ENCODE results near the gene OSBPL9. TPM values are rescaled to one million over a fixed set of nuclear protein-coding genes. Genes with fewer than 3 reads are reported as not detected.
"Not testable (repeated sequence)": the region's sequence is repeated elsewhere in the genome, so short reads cannot be mapped to it uniquely, and the experiment has no call there.

The OSBPL9 gene
- total RNA-seq, 8 experiments from 2014 or later, result 76.6 to 116 (median 106) TPM

DNA sequence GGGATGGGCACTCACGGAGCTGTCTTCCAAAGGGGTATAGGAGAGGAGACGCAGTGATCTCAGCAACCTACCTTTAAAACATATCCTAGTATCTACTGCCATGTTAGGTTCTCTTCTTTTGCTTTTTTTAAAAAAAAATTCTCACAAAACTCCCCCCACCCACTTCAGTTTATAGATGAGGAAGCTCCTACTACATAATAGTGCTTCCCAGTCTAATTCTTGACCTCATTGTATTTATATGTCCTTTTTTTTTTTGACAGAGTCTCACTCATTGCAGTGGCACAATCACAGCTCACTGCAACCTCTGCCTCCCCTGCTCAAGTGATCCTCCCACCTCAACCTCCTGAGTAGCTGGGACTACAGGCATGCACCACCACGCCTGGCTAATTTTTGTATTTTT lies 99.9 kb downstream of the OSBPL9 start:
- no peak overlapping the region for H3K4me3 ChIP-seq
- H3K4me1 ChIP-seq (replicated peaks in 1 of 2), result no peaks in the 10 kb centered on the region
- WGBS, 10 experiments, result 88 to 100% (median 96%) methylated on average over 1 to 3 of the region's 3 CpGs; no CpG with 5 or more reads in 1 of the 10 experiments
- in situ Hi-C loops (cut with MboI; ENCODE audit: low pct_unique_long_range_greater_than_20kb in 2 of 9, low sequenced_read_pairs in 9 of 9, unreplicated experiment in 9 of 9), result no loop called here
- no peak overlapping the region for H3K27ac ChIP-seq
- ATAC-seq (replicated peaks in 6 of 8), result no peak

DNA sequence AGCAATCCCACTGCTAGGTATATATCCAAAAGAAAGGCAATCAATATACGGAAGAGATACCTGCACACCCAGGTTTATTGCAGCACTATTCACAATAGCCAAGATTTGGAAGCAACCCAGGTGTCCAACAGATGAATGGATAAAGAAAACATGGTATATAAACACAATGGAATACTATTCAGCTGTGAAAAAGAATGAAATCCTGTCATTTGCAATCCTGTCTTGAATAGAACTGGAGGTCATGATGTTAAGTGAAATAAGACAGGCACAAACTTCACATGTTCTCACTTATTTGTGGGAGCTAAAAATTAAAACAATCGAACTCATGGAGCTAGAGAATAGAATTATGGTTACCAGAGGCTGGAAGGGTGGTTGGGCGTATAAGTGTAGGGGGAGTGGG lies 101.0 kb downstream of the OSBPL9 start:
- WGBS, 10 experiments, result 83 to 100% (median 94%) methylated on average over 2 to 3 of the region's 3 CpGs
- no peak for ATAC-seq (replicated peaks in 6 of 8)
- Histone ChIP-seq H3K27ac (no peak overlapping the region), H3K4me1 (replicated peaks in 1 of 2) (no peaks in the 10 kb centered on the region), H3K4me3 (no peak overlapping the region)
- in situ Hi-C loops (cut with MboI; ENCODE audit: low pct_unique_long_range_greater_than_20kb in 2 of 9, low sequenced_read_pairs in 9 of 9, unreplicated experiment in 9 of 9), result no loop called here

DNA sequence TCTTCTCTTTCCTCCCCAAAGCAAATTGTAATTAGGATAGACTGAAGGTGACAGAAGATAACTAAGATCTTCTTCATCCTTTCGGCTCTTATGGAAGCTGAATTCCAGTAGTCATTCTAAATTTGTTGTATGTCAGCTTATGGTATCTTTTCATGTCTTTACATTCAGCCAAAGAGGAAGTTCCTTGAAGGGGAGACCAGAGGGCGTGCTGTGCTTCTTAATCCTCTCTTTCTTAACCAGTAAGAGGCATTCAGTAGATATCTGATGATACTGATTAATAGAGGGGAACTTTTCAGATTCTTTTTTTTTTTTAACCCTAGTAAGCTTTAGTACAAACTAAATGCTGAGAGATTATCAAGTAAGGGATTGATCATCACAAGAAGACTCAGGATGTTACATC lies 102.3 kb downstream of the OSBPL9 start:
- ATAC-seq (replicated peaks in 6 of 8), result no peak
- Histone ChIP-seq H3K4me1 (replicated peaks in 1 of 2) (no peaks in the 10 kb centered on the region), H3K4me3 (no peak overlapping the region), H3K27ac (no peak overlapping the region)
- in situ Hi-C loops (cut with MboI; ENCODE audit: low pct_unique_long_range_greater_than_20kb in 2 of 9, low sequenced_read_pairs in 9 of 9, unreplicated experiment in 9 of 9), result no loop called here
- WGBS, 10 experiments, result 80 to 100% (median 91%) methylated on average over 1 to 2 of the region's 2 CpGs; no CpG with 5 or more reads in 2 of the 10 experiments

DNA sequence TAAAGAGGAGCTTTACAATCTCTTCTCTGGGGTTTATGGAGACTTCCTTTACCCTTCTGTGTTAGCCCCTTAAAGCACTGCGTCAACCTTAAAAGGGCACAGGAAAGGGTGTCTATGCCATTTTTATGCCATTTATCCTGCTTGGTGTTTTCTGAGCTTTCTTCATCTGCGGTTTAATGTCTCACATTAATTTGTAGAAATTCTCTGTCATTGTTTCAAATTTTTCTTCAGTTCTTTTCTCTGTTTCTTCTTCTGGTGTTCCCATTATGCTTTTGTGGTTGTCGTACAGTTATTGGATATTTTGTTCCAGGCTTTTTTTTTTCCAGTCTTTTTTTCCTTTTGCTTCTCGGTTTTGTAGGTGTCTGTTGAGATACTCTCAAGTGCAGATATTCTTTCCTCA lies 107.9 kb downstream of the OSBPL9 start:
- WGBS, 10 experiments, result 80 to 96% (median 92%) methylated on average over 3 to 4 of the region's 4 CpGs
- in situ Hi-C loops (cut with MboI; ENCODE audit: low pct_unique_long_range_greater_than_20kb in 2 of 9, low sequenced_read_pairs in 9 of 9, unreplicated experiment in 9 of 9), result no loop called here
- Histone ChIP-seq H3K27ac (no peak overlapping the region), H3K4me3 (no peak overlapping the region), H3K4me1 (replicated peaks in 1 of 2) (peaks cover 5% of the 10 kb centered on the region in 2 donors)
- ATAC-seq (replicated peaks in 6 of 8), result no peak

DNA sequence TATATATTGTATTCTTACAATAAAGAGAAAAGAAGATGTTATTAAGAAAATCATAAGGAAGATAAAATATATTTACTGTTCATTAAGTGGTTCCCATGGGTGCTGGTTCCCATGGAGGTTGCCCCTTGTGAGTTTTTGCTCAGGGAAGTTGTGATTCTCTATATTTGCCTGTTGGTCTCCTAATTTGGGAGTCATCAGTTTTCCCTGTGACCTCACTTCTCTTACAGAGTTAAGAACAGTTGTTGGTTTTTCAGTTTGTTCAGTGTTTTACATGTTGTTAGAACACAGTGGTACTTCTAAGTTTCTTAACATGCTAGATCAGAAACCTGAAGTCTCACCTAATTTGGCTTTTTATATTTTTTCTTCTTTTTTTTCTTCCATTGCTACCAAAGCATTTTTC lies 109.2 kb downstream of the OSBPL9 start:
- H3K4me1 ChIP-seq (replicated peaks in 1 of 2), result peaks cover 5 to 12% of the 10 kb centered on the region in 2 donors
- in situ Hi-C loops (cut with MboI; ENCODE audit: low pct_unique_long_range_greater_than_20kb in 2 of 9, low sequenced_read_pairs in 9 of 9, unreplicated experiment in 9 of 9), result no loop called here
- ATAC-seq (replicated peaks in 6 of 8), result no peak
- no peak overlapping the region for H3K27ac ChIP-seq
- H3K4me3 ChIP-seq, result no peak overlapping the region

DNA sequence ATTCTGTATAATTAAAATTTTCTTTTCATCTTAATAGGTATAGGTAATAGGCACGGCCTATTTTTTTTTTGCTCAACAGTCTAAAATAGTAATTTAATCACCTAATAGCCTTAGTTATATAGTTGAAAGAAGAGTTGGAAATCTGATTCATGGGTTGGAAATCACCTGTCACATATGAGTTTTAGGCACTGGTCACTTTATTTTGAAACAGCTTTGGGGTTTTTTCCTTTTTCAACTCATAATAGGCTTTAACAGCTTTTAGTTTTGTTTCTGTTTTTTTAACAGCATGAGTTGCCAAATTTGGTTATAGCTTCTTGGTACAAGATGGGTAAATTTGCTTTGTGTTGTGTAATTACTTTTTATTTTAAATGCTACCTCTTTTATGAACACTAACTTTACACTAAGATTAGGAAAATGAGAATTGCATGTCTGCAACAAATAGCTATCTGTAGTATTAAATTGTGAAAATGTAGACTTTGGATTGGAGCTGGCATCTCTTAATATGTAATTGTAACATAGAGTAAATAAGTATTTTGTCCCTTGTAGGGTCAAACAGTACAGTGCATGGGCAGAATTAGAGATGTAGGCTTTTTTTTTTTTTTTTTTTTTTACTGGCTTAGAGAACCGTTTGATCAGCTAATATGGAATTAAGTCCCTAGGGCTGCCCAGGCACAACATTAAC lies 109.8 kb downstream of the OSBPL9 start:
- H3K4me1 ChIP-seq (replicated peaks in 1 of 2), result peaks cover 5 to 13% of the 10 kb centered on the region in 2 donors
- no peak overlapping the region for H3K27ac ChIP-seq
- 79 to 100% (median 93%) methylated on average over 1 to 2 of the region's 2 CpGs; no CpG with 5 or more reads in 1 of the 10 experiments for WGBS, 10 experiments
- in situ Hi-C loops (cut with MboI; ENCODE audit: low pct_unique_long_range_greater_than_20kb in 2 of 9, low sequenced_read_pairs in 9 of 9, unreplicated experiment in 9 of 9), result no loop called here
- ATAC-seq (replicated peaks in 6 of 8), result no peak
- H3K4me3 ChIP-seq, result no peak overlapping the region

DNA sequence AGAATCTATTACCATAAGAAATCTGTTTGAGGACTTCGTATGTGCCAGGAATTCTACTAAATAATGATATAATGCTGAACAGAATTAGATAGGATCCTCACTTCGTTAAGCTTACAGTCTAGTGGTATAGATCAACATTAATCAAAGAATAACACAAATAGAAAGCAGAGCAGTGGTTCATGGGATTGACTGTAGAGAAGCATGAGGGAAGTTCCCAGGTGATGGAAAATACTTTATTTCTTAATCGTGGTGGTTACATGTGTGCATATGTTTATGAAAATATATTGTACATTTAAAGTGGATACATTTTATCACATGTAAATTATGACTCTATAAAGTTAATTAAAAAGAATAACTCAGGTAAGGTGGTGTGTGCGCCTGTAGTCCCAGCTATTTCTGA lies 110.5 kb downstream of the OSBPL9 start:
- 77 to 96% (median 87%) methylated on average over 3 to 4 of the region's 4 CpGs for WGBS, 10 experiments
- no peak overlapping the region for H3K27ac ChIP-seq
- in situ Hi-C loops (cut with MboI; ENCODE audit: low pct_unique_long_range_greater_than_20kb in 2 of 9, low sequenced_read_pairs in 9 of 9, unreplicated experiment in 9 of 9), result no loop called here
- ATAC-seq (replicated peaks in 6 of 8), result no peak
- peaks cover 5 to 13% of the 10 kb centered on the region in 2 donors for H3K4me1 ChIP-seq (replicated peaks in 1 of 2)
- H3K4me3 ChIP-seq, result no peak overlapping the region

DNA sequence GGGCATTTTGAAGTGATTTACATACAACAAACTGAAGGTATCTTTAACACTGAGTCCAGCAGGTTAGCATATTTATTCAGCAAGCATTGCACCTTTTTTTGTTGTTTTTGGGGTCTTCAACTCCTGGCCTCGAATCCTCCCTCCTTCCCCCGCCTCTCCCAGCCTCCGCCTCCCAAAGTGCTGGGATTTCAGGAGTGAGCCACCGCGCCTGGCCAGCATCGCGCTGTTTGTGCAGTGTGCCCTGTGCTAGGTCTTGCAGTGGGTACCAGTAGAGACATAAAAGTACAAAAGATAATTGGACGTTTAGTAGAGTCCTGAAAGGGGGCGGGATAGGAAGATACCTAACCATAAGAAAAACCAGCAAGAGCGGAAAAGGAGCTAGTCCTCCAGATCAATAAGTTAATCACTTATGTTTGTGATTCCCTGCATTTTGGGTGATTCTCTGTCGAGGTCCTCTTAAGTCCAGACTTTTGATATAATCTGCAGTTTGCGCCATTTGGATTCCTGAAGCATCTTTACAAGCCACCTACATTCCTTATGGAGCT lies 111.8 kb downstream of the OSBPL9 start:
- peak overlapping the region in 1 of 2 donors; percentile 86 for H3K27ac ChIP-seq

DNA sequence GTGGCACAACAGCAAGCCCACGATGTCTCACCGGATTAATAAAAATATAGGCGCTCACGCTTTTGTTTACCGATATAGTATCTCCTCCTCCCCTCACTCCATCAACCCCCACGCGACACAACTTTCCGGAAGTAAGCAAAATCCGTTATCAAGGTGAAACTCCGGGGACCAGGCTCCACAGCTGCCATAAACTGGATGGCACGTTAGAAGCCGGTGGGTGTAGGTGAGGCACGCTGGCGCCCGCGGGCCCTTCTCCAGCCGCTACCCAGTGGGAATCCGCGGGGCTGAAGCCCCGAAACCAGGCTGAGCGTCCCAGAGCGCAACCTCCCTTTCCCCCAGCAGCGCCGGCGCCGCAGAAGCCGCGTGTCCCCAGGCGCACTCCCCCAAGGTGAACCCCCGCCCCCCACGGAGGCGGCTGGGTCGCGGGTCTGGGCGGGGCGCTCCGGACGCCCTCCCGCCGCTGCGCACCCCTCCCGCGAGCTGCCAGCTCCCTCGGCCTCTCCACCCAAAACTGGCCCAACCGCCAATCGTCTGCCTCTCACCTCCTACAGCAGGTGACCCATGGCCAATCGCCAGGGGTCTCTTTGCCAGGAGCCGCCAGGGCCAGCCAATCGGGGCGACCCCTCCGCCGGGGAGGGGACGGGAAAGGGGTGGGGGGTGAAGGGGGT lies 112.4 kb downstream of the OSBPL9 start:
- in situ Hi-C loops (cut with MboI; ENCODE audit: low pct_unique_long_range_greater_than_20kb in 2 of 9, low sequenced_read_pairs in 9 of 9, unreplicated experiment in 9 of 9), result no loop called here
- peak; percentile 85 to 98 (median 96) for ATAC-seq (replicated peaks in 6 of 8)
- Histone ChIP-seq H3K27ac (peak overlapping the region; percentile 5 to 86), H3K4me1 (replicated peaks in 1 of 2) (peaks cover 5 to 13% of the 10 kb centered on the region in 2 donors), H3K4me3 (peak overlapping the region; percentile 61 to 88 (median 76))
- WGBS, 10 experiments, result 0 to 7% (median 0%) methylated on average over 2 to 15 of the region's 53 CpGs; no CpG with 5 or more reads in 2 of the 10 experiments

More for the DNA sequence above, 111.8 kb downstream of the OSBPL9 start:
- Histone ChIP-seq H3K4me3 (peak overlapping the region; percentile 61 to 88 (median 76)), H3K4me1 (replicated peaks in 1 of 2) (peaks cover 5 to 13% of the 10 kb centered on the region in 2 donors)
- in situ Hi-C loops (cut with MboI; ENCODE audit: low pct_unique_long_range_greater_than_20kb in 2 of 9, low sequenced_read_pairs in 9 of 9, unreplicated experiment in 9 of 9), result no loop called here
- no peak for ATAC-seq (replicated peaks in 6 of 8)
- WGBS, 10 experiments, result 6 to 92% (median 24%) methylated on average over 1 to 12 of the region's 12 CpGs; no CpG with 5 or more reads in 2 of the 10 experiments

DNA sequence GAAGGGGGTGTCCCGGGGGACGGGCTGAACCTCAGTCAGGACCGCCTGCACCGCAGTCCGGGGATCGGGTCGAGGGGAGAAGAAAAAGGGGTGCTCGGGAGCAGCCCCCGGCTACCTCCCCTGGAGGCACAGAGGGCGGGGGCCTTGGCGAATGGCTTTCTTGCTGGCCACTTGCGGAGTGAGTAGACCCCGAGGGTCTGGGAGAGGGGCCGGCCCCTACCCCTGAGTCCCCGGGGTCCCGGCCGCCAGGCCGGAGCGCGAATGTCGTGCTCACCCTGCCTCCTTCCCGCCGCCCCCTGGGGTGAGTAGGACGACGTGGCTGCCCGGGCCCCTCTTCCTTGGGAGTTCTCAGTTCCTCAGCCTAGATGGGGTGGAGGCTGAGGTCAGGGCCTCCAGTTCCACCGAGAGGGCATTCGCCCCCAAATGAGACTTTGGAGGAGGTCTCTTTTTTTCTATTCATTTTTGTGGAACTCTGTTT lies 113.0 kb downstream of the OSBPL9 start:
- whole genome bisulfite sequencing, 10 experiments, result 0% methylated on average over 1 to 3 of the region's 28 CpGs; no CpG with 5 or more reads in 5 of the 10 experiments
- Histone ChIP-seq H3K4me1 (replicated peaks in 1 of 2) (peaks cover 5 to 13% of the 10 kb centered on the region in 2 donors), H3K27ac (peak overlapping the region; percentile 31 to 86), H3K4me3 (peak overlapping the region; percentile 61 to 88 (median 76))
- in situ Hi-C loops (cut with MboI; ENCODE audit: low pct_unique_long_range_greater_than_20kb in 2 of 9, low sequenced_read_pairs in 9 of 9, unreplicated experiment in 9 of 9), result no loop called here
- ATAC-seq (replicated peaks in 6 of 8), result peak; percentile 27 to 78 (median 68)

DNA sequence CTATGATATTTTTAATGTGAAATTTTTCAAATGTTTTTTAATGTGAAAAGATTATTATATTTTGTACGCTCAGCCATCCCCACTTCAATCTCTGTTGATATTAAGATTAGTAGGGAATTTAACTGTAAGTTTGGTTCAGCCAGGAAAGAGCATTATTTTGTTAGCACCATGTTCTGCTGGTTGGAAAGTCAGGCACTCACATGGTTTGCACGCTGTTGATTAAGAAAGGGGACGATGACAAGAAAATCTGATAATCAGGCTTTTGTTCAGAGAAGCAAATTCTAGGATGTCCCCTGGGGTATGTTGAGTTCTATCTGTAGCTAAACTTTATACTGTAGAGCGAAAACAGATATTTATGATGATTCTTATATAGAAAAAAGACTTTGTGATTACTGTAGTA lies 115.1 kb downstream of the OSBPL9 start:
- H3K27ac ChIP-seq, result no peak overlapping the region
- ATAC-seq (replicated peaks in 6 of 8), result no peak
- H3K4me1 ChIP-seq (replicated peaks in 1 of 2), result peaks cover 8 to 13% of the 10 kb centered on the region in 2 donors
- 92 to 100% (median 96%) methylated on average over 3 to 4 of the region's 4 CpGs for WGBS, 10 experiments
- in situ Hi-C loops (cut with MboI; ENCODE audit: low pct_unique_long_range_greater_than_20kb in 2 of 9, low sequenced_read_pairs in 9 of 9, unreplicated experiment in 9 of 9), result no loop called here
- no peak overlapping the region for H3K4me3 ChIP-seq

DNA sequence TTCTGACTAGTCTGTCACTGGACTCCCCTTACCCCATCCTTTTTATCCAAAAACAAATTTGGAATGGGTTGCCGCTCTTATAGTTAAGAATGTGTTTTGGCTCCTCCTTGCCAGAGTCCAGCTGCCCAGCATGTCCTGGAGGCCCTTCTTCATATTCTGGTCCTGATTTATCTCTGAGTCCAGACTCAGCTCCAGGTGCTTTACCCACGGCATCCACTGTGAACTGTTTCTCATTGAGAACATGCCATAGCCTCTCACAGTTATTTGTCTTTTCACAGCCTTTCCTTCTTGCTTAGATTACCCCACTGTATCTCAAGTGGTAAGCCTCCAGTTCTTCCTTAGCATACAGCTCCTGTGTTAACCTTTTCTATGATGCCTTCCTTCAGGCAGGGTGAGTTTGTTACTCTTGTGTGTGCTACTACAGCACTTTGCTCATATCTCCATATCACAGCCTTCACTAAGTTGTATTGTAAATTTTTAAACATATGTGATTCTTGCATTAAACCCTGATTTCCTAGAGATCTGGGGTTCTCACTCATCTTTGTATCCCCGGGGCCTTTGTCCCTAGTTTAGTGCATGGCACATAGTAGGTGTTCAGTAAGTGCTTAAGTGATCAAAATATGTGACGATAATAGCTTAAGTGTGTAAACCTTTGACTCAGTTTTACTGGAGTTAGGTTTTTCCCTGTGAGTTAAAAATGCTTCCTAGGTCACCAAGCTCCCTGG lies 116.0 kb downstream of the OSBPL9 start:
- no peak overlapping the region for H3K27ac ChIP-seq
- in situ Hi-C loops (cut with MboI; ENCODE audit: low pct_unique_long_range_greater_than_20kb in 2 of 9, low sequenced_read_pairs in 9 of 9, unreplicated experiment in 9 of 9), result no loop called here
- H3K4me3 ChIP-seq, result no peak overlapping the region
- no peak for ATAC-seq (replicated peaks in 6 of 8)
- peaks cover 13 to 14% of the 10 kb centered on the region in 2 donors for H3K4me1 ChIP-seq (replicated peaks in 1 of 2)
- 90 to 100% (median 97%) methylated on average over 1 to 4 of the region's 4 CpGs for WGBS, 10 experiments

DNA sequence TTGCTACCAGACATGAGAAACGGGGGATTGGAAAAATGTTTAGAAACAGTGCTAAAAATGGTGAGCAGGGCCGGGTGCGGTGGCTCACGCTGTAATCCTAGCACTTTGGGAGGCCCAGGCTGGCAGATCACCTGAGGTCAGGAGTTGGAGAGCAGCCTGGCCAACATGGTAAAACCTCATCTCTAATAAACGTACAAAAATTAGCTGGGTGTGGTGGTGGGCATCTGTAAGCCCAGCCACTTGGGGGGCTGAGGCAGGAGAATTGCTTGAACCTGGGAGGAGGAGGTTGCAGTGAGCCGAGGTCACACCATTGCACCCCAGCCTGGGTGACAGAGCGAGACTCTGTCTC lies 116.5 kb downstream of the OSBPL9 start:
- in situ Hi-C loops (cut with MboI; ENCODE audit: low pct_unique_long_range_greater_than_20kb in 2 of 9, low sequenced_read_pairs in 9 of 9, unreplicated experiment in 9 of 9); H3K4me3 ChIP-seq; H3K27ac ChIP-seq; ATAC-seq (replicated peaks in 6 of 8): not testable (repeated sequence)
- WGBS, 10 experiments, result 80 to 100% (median 94%) methylated on average over 1 to 7 of the region's 7 CpGs; no CpG with 5 or more reads in 2 of the 10 experiments
- H3K4me1 ChIP-seq (replicated peaks in 1 of 2), result peaks cover 11 to 13% of the 10 kb centered on the region in 2 donors
